AG04449 (cell line): ENCODE measurements around the gene HSPA2.
"Not testable (repeated sequence)": the region's sequence is repeated elsewhere in the genome, so short reads cannot be mapped to it uniquely, and the experiment has no call there.

Source experiments
- CTCF ChIA-PET: fragments of 350-600 bp; formaldehyde crosslinking; extraction: SDS; loops from one replicate; lab custom pipeline; 2021; ENCODE audit warnings: antibody characterized with exemption; lab: Yijun Ruan, JAX
- POLR2A ChIA-PET: fragments of 400-600, 350-600 bp; formaldehyde crosslinking; extraction: SDS; loops from one replicate; lab custom pipeline; 2020; ENCODE audit warnings: antibody characterized with exemption, inconsistent platforms; lab: Yijun Ruan, JAX
- DNase-seq: peaks from one replicate; pipeline ENCODE4 v3.0.0-alpha.2; 2010; ENCODE audit warnings: low read depth, low spot score
- H3K4me3 ChIP-seq: 2 replicates; pipeline ENCODE4 v1.5.1; 2011; ENCODE audit warnings: low read depth, mild to moderate bottlenecking, control low read depth, low read length
- CTCF ChIP-seq: IDR thresholded peaks from one replicate; pipeline ENCODE4 v1.5.1; 2011; ENCODE audit warnings: mild to moderate bottlenecking, moderate library complexity, low read length, control low read depth, inconsistent platforms; ENCODE audit not compliant: insufficient read depth; ENCODE audit errors: missing control alignments

HSPA2 gene

GRCh38 chr14:64562436-64562835, 21.9 kb downstream of the HSPA2 start:
- ChIA-PET CTCF (no interaction called here), POLR2A (interaction anchor here (1.5 kb wide), 1 partner anchor 22 kb away, joined by 5 read pairs; the partner anchor contains the start of gene HSPA2)
- no peak for DNase-seq
- no peak for TF ChIP-seq CTCF
- H3K4me3 ChIP-seq, result no peak overlapping the region

GRCh38 chr14:64563696-64564095, 23.2 kb downstream of the HSPA2 start:
- POLR2A ChIA-PET, result no interaction called here
- CTCF ChIA-PET, result interaction anchor here (0.7 to 1.0 kb wide), 2 partner anchors 20 to 73 kb away, joined by 3 to 5 read pairs; no protein-coding TSS in a partner anchor

GRCh38 chr14:64566651-64567122, 26.1 kb downstream of the HSPA2 start:
- H3K4me3 ChIP-seq, result no peak overlapping the region
- ChIA-PET CTCF (interaction anchor here (0.8 kb wide), 1 partner anchor 24 kb away, joined by 3 read pairs; no protein-coding TSS in a partner anchor), POLR2A (no interaction called here)
- no peak for TF ChIP-seq CTCF
- no peak for DNase-seq

More at GRCh38 chr14:64563696-64564095, 23.2 kb downstream of the HSPA2 start:
- DNase-seq, result no peak
- no peak overlapping the region for H3K4me3 ChIP-seq
- TF ChIP-seq CTCF, result no peak

- H3K4me3 ChIP-seq, result no peak overlapping the region
- TF ChIP-seq CTCF, result no peak
- CTCF ChIA-PET, result interaction anchor here (0.7 to 2.1 kb wide), 3 partner anchors 13 to 67 kb away, joined by 3 to 9 read pairs (median 4); partner anchors contain the start of gene HSPA2
- POLR2A ChIA-PET, result interaction anchor here (1.2 kb wide), 1 partner anchor 29 kb away, joined by 5 read pairs; the partner anchor contains the start of gene HSPA2
- DNase-seq, result no peak
Observed at GRCh38 chr14:64569138-64569631, 28.6 kb downstream of the HSPA2 start.

GRCh38 chr14:64569646-64570045, 29.1 kb downstream of the HSPA2 start:
- ChIA-PET CTCF (interaction anchor here (0.7 to 2.1 kb wide), 2 partner anchors 29 to 67 kb away, joined by 3 to 9 read pairs; partner anchors contain the start of gene HSPA2), POLR2A (interaction anchor here (1.2 kb wide), 1 partner anchor 30 kb away, joined by 5 read pairs; the partner anchor contains the start of gene HSPA2)
- DNase-seq, H3K4me3 ChIP-seq: not testable (repeated sequence)

- ChIA-PET CTCF (interaction anchor here (1.6 kb wide), 1 partner anchor 32 kb away, joined by 4 read pairs; the partner anchor contains the start of gene HSPA2), POLR2A (interaction anchor here (0.9 kb wide), 1 partner anchor 32 kb away, joined by 3 read pairs; the partner anchor contains the start of gene HSPA2)
- no peak overlapping the region for H3K4me3 ChIP-seq
- no peak for TF ChIP-seq CTCF
- no peak for DNase-seq
Observed at GRCh38 chr14:64572386-64573104, 32.0 kb downstream of the HSPA2 start.
